MCF 10A (cell line): Measurements from ENCODE around the gene SMIM32. TPM values are rescaled to one million over a fixed set of nuclear protein-coding genes. Genes with fewer than 3 reads are reported as not detected.

Experiments used
- BruUV-seq: library from RNA; stranded (reverse); fragments of 400-500 nt; replicated peaks from 2 replicates; lab custom pipeline; 2021; lab: Mats Ljungman, UMichigan
- CTCF ChIA-PET: fragments of 300-600 bp; sonication (Branson Sonifier 250); formaldehyde crosslinking; extraction: SDS; loops from one replicate; lab custom pipeline; 2021; ENCODE audit warnings: antibody characterized with exemption, inconsistent platforms; lab: Yijun Ruan, JAX
- POLR2A ChIA-PET: fragments of 300-600, 350-650 bp; sonication (Branson Sonifier 250); formaldehyde crosslinking; extraction: SDS; loops from one replicate; lab custom pipeline; 2020; ENCODE audit warnings: antibody characterized with exemption, inconsistent platforms; lab: Yijun Ruan, JAX
- DNase-seq: peaks from one replicate; pipeline ENCODE4 v3.0.0-alpha.2; 2018; ENCODE audit not compliant: unreplicated experiment
- H3K27ac Mint-ChIP-seq: one replicate; pipeline ENCODE4 v1.8.0; 2022; ENCODE audit warnings: mild to moderate bottlenecking, low read depth, mixed read lengths; ENCODE audit not compliant: unreplicated experiment
- H3K27me3 Mint-ChIP-seq: one replicate; pipeline ENCODE4 v1.8.0; 2022; ENCODE audit warnings: mixed read lengths; ENCODE audit not compliant: insufficient read depth, unreplicated experiment
- H3K36me3 Mint-ChIP-seq: one replicate; pipeline ENCODE4 v1.8.0; 2022; ENCODE audit warnings: mild to moderate bottlenecking, moderate library complexity, mixed read lengths; ENCODE audit not compliant: insufficient read depth, unreplicated experiment
- H3K4me1 Mint-ChIP-seq: one replicate; pipeline ENCODE4 v1.8.0; 2022; ENCODE audit warnings: mixed read lengths; ENCODE audit not compliant: insufficient read depth, unreplicated experiment
- H3K4me3 Mint-ChIP-seq: one replicate; pipeline ENCODE4 v1.8.0; 2022; ENCODE audit warnings: mild to moderate bottlenecking, moderate library complexity, mixed read lengths; ENCODE audit not compliant: unreplicated experiment
- H3K9me3 Mint-ChIP-seq: one replicate; pipeline ENCODE4 v1.8.0; 2022; ENCODE audit warnings: mixed read lengths; ENCODE audit not compliant: unreplicated experiment
- CTCF ChIP-seq: fragments of 200-600 bp; IDR thresholded peaks from one replicate; pipeline ENCODE4 v1.8.0; 2022; ENCODE audit warnings: antibody characterized with exemption, mild to moderate bottlenecking; ENCODE audit not compliant: unreplicated experiment
- intact Hi-C: fragments of 100-400 bp; cut with micrococcal nuclease; formaldehyde crosslinking; loops from 2 replicates; pipeline ENCODE4 v1.14.1; 2022
- total RNA-seq: library from RNA; stranded (reverse); gene quantifications from 2 replicates; pipeline ENCODE4 v1.2.3, GENCODE V29; 2022

SMIM32 gene
- total RNA-seq, 1 experiment from 2014 or later, result not detected

GRCh38 chr5:136236479-136237083, 43.6 kb upstream of the SMIM32 start:
- no peaks in the 10 kb centered on the region for H3K36me3 Mint-ChIP-seq

GRCh38 chr5:136235321-136235720, 42.4 kb upstream of the SMIM32 start:
- POLR2A ChIA-PET, result interaction anchor here (0.8 to 1.2 kb wide), 2 partner anchors 10 to 16 kb away, joined by 3 to 4 read pairs; no protein-coding TSS in a partner anchor
- H3K4me3 Mint-ChIP-seq, result no peak overlapping the region
- intact Hi-C loops, result no loop called here
- no peaks in the 10 kb centered on the region for H3K9me3 Mint-ChIP-seq
- no peak overlapping the region for H3K27ac Mint-ChIP-seq
- no peaks in the 10 kb centered on the region for H3K4me1 Mint-ChIP-seq
- H3K36me3 Mint-ChIP-seq, result no peaks in the 10 kb centered on the region
- TF ChIP-seq CTCF, result no peak
- no TSS peak for BruUV-seq
- DNase-seq, result no peak
- peaks cover 10% of the 10 kb centered on the region for H3K27me3 Mint-ChIP-seq
- CTCF ChIA-PET, result interaction anchor here (0.6 to 8.1 kb wide), 7 partner anchors 14 to 1242 kb away, joined by 3 to 87 read pairs (median 3); no protein-coding TSS in a partner anchor

More at GRCh38 chr5:136236479-136237083, 43.6 kb upstream of the SMIM32 start:
- BruUV-seq, result no TSS peak
- no peak for TF ChIP-seq CTCF
- Mint-ChIP-seq H3K4me3 (no peak overlapping the region), H3K9me3 (no peaks in the 10 kb centered on the region), H3K27me3 (no peaks in the 10 kb centered on the region), H3K4me1 (no peaks in the 10 kb centered on the region), H3K27ac (no peak overlapping the region)
- CTCF ChIA-PET, result interaction anchor here (0.7 to 8.1 kb wide), 5 partner anchors 13 to 1226 kb away, joined by 3 to 87 read pairs (median 7); no protein-coding TSS in a partner anchor
- intact Hi-C loops, result no loop called here
- POLR2A ChIA-PET, result no interaction called here
- no peak for DNase-seq

- POLR2A ChIA-PET, result interaction anchor here (1.1 kb wide), 1 partner anchor 22 kb away, joined by 3 read pairs; no protein-coding TSS in a partner anchor
These were observed 39.4 kb upstream of the SMIM32 start for GRCh38 chr5:136232316-136232715.

More at GRCh38 chr5:136232316-136232715, 39.4 kb upstream of the SMIM32 start:
- H3K27me3 Mint-ChIP-seq, result peaks cover 40% of the 10 kb centered on the region
- TF ChIP-seq CTCF, result no peak
- no TSS peak for BruUV-seq
- no peak overlapping the region for H3K4me3 Mint-ChIP-seq
- intact Hi-C loops, result no loop called here
- DNase-seq, result no peak
- CTCF ChIA-PET, result interaction anchor here (0.8 to 4.1 kb wide), 8 partner anchors 8 to 537 kb away, joined by 3 to 24 read pairs (median 5); no protein-coding TSS in a partner anchor
- H3K9me3 Mint-ChIP-seq, result no peaks in the 10 kb centered on the region
- no peaks in the 10 kb centered on the region for H3K4me1 Mint-ChIP-seq
- no peaks in the 10 kb centered on the region for H3K36me3 Mint-ChIP-seq
- H3K27ac Mint-ChIP-seq, result no peak overlapping the region
